HG03108 (cell line): ENCODE measurements around the gene OVCA2.
A peak's percentile ranks its signal among the peaks of the same experiment; 100 is the strongest.

Experiments used
- ATAC-seq: cut with Tn5 transposase; IDR thresholded peaks from one replicate; pipeline ENCODE4 v1.9.1; 2021; ENCODE audit warnings: moderate library complexity; ENCODE audit not compliant: unreplicated experiment

Gene OVCA2

GRCh38 chr17:2041561-2042389 is at the start of gene OVCA2:
TSS of gene OVCA2 (plus strand) at chr17:2042022. CDS start at chr17:2042048, 26 bp downstream.
- ATAC-seq: peak; percentile 88

DNA sequence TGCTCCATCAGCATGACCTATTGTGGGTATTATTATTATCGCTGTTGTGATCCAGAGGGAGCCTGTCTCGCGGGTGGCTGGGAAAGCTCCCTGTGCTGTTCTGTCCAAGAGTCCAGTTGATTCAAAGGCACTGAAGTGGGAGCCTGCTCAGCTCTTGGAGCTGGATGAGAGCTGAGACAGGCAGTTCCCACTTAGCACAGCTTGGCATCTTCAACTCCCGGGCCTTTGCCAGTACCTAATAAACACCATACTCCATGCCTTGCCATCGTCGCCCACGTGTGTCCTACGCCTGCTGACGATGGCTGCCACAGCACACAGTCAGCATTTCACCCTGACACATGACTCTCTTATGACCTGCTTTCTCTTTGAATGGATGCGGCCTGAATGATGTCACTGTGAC is 49.3 kb upstream of the OVCA2 start:
- no peak for ATAC-seq

DNA sequence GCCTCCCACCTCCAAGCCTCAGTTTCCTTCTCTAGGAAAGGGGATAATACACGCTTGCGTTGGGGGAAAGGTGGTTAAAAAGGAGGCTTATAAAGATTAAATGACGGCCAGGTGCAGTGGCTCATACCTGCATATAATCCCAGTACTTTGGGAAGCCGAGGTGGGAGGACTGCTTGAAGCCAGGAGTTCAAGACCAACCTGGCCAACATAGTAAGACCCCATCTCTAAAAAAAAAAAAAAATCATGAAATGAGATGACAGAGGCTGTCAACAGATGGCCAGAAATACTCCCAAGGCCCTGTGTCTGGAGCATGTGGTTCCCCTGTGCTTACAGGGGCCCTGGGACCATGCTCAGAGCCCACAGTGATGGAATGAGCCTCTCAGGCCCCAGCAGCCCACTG is 47.1 kb upstream of the OVCA2 start:
- no peak for ATAC-seq

DNA sequence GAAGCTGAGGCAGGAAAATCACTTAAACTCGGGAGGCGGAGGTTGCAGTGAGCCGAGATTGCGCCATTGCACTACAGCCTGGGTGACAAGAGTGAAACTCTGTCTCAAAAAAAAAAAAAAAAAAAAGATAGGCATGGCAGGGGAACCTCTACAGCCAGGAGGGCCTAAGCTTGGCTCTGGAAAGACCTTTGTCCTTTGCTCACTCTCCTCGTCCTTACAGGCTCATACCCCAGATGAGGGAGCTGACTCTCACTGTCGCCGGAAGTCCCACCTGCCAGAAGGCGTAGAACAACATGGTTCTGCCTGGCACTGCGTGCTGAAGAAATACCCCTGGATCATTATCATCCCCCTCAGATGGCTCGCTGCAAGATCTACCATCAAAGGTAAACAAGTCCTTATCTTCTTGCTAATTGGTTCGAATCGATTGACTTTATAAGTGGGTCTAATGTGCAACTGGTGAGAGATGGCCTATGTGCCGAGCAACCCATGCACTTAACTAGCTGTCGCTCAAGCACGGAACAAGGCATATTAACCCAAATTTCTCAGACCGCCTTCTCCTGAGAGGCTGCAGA is 46.4 kb upstream of the OVCA2 start:
- no peak for ATAC-seq

GRCh38 chr17:1995907-1996799 is 45.7 kb upstream of the OVCA2 start:
- no peak for ATAC-seq

DNA sequence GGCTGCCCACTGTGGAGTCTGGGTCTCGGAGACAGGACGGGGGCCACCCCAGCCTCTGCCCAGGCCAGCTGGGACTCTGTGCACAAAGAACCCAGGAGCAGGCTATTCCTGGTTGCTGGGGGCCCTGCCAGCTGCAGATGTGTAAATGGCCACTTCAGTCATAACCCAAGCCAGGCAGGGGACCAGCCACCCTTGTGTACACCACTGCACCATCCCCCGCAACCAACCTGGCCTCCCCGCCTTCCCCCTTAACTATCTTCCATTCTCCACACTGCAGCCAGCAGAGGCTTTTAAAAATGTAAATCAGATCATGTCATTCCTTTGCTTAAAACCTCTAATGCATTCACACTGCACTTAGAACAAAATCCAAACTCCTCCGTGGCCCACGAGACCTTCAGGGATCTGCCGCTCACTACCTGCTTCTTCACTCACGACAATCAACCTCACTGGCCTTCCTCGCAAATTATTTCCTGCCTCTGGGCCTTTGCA is 45.0 kb upstream of the OVCA2 start:
- ATAC-seq: no peak

GRCh38 chr17:1997289-1997926 is 44.4 kb upstream of the OVCA2 start:
- no peak for ATAC-seq

DNA sequence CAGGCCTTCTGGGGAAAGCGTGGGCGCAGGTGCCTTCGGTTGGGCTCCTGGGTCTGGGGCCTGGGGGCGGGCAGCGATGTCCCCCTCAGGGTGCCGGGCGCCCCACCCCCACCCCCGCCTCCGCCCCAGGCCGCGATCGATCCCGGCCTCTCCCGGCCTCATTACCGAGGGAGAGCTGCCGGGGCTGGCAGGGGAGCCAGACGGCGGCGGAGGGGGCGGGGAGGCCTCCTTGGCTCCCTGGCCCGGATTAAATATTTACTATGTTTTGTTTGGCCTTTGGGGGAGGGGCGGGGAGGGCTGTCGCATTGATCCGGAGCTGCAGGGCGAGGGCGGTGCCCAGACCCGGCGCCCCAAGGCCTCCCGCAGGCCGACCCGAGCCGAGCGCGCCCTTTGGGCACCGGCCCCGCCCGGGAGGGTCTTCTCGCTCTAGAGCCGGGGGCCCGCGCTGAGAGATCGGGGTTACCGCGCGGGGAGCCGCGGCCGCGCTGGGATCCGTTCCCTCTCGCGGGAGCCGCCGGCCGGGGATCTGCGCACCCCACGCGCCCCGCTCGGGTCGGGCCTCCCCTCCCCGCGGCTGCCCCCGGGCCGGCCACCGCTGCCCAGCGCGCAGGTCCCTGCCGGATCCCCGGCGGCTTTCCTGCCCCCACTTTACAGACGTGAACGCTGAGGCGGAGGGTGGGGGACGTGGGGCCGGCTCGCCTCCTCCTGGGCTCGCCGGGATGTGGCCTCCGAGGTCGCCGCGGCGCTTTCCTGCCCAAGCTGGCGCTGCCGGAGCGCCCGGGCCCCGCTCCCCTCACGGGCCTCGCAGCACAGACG is 43.7 kb upstream of the OVCA2 start:
- no peak for ATAC-seq

GRCh38 chr17:1999557-2000251 is 42.1 kb upstream of the OVCA2 start:
- ATAC-seq: no peak

DNA sequence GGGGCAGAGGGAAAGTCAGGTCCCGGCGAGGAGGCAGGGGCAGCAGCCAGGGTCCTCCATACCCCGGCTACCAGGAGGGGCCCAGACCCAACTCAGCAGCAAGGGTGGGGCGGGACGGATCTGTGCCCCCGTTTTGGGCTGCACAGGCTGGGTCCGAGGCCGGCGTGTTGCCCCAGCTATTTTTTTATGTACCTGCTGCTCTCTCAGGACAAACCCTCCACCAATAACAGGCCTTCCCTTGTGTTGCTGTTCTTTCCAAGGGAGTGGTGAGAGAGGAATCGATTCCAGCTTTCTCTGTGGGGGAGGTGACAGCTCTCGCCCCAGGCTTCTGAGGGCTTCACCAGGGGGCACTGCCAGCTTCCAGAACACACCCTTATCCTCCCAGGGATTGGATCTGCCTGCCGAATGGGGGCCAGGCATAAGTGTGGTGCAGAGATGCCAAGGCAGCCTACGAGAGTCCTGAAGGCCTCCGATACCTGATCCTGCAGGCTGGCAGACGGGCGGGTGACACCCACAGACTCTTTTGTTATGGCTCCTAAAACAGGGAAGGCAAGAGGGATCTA is 39.0 kb upstream of the OVCA2 start:
- ATAC-seq: no peak

GRCh38 chr17:2003525-2003924 is 38.3 kb upstream of the OVCA2 start:
- no peak for ATAC-seq

DNA sequence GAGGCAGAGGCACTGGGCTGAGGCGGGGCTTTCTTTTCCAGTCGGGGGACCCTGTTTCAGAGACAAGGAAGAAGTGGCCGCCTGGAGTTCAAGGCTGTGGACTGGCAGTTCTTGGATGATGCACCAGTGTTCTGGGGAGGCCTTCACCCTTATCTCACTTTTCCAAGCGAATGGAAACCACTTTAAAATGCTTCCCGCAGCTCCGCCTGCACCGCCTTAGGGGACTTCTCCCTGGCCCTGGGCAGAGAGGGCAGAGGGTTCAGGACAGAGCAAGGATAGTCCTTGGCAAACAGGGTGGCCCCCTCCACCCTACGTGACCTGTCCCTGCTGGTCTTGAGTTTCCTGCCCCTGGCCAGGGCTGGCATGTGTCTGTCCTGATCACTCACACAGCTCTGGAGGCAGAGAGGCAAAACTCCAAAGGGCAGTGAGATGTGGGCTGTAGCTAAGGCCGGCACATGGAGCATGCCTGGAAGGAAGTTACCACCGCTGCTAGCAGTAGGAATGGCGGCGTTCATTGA is 37.3 kb upstream of the OVCA2 start:
- ATAC-seq: no peak

DNA sequence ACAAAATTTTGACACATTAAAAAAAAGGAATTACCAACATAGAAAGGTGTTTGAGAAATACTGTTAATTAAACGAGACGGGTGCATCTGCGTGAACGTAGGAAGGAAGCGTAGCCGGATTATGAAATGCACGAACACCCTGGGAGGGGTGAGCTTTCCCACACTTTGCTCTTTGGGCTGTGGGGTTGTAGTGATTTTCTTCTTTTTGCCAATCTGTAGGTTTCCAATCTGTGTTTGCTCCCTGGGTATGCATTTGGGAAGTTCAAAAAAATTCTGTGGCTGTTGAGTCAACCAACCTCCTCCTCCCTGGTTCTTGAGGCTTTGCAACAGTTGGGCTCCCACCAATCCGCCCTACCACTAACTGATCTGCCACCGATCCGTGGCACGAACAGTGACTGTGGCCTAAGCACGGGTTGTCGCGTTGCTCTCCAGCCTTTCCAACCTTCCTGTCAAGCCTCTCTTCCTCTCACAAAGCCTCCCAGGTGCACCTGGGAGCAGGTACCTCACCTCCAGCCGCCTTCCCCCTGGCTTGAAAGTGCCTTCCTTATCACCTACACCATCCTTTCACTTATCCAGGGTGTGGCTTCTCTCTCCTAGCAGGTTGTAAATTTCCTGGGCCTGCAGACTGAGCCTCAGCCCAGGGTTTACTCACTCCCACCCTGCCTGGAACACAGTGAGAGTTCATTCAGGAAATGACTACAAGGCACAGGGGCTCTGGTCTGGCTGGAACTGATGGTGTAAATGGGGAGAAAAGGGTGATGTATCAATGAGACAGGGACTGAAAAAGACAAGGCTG is 33.3 kb upstream of the OVCA2 start:
- ATAC-seq: no peak

GRCh38 chr17:2009737-2010136 is 32.1 kb upstream of the OVCA2 start:
- ATAC-seq: no peak

DNA sequence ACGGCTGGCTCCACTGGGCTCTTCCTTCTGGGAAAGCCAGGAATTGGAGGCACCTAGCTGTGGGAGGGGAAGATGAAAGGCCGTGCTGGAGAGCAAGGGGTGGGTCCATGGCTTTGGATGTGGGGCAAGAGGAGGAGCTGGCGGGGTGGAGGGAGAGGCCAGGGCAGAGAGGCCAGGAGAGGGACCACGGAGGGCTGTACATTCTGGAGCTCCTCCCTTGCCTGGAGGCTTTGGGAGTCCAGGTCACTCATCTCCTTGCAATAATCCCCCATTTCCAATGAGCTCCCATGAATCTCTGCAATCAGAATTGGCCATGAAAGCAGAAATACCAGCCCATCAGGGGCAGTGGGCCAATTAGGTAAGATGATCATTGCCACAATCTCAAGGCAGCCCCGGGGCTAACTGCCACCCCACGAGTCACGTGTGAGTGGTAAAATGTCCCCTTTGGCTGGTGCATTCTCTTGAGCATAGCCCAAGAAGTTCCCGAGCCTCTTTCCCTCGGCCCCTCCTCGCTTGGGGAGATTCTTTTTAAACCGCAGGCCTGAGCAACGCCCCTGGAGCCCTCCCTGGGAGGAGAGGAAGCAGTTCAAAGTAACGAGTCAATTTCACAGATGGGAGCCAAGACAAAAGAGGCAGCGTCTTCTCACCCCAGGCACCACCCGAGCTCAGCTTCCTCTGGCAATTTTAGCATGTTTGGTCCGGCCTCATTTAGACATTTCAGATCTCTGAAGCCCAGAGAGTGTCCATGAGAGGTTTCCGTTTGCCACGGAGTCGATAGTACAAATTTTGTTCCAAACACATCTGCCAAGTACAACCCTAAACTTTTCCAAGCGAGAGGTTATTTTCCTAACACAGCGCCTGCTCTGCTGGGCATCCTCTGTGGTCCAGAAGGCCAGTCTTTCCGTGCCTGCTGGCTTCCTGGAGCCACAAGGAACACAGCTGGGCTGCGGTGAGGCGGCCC is 30.1 kb upstream of the OVCA2 start:
- ATAC-seq: no peak

GRCh38 chr17:2012499-2012898 is 29.3 kb upstream of the OVCA2 start:
- ATAC-seq: no peak
